ENCODE results near the gene DEGS2. TPM values are rescaled to one million over a fixed set of nuclear protein-coding genes. Genes with fewer than 3 reads are reported as not detected.

DEGS2 gene
- total and polyA plus RNA-seq, 3 donors from 2014 or later = 3.3 to 5.9 (median 3.9) TPM

GRCh38 chr14:100178691-100179090 lies 19.2 kb upstream of the DEGS2 start:
- Histone ChIP-seq H3K4me1 (no peaks in the 10 kb centered on the region), H3K9me3 (no peaks in the 10 kb centered on the region), H3K36me3 (ENCODE audit: low read depth, missing control alignments) (no peaks in the 10 kb centered on the region), H3K27ac (no peak overlapping the region), H3K4me3 (no peak overlapping the region), H3K27me3 (no peaks in the 10 kb centered on the region)
- 93 to 94% methylated on average over 7 of the region's 7 CpGs for WGBS, 2 donors
- no peak for TF ChIP-seq POLR2A (IDR thresholded peaks at IDR 0.05)
- TF ChIP-seq CTCF (IDR thresholded peaks at IDR 0.05) = no peak
- DNase-seq = no peak
- intact Hi-C loops (cut with DNase I; ENCODE audit: low total_unique reads) = no loop called here

GRCh38 chr14:100176811-100177327 lies 17.4 kb upstream of the DEGS2 start:
- H3K4me1 ChIP-seq = no peaks in the 10 kb centered on the region
- H3K9me3 ChIP-seq = no peaks in the 10 kb centered on the region
- no peak overlapping the region for H3K4me3 ChIP-seq
- no peak overlapping the region for H3K27ac ChIP-seq
- H3K36me3 ChIP-seq (ENCODE audit: low read depth, missing control alignments) = no peaks in the 10 kb centered on the region
- intact Hi-C loops (cut with DNase I; ENCODE audit: low total_unique reads) = no loop called here
- no peaks in the 10 kb centered on the region for H3K27me3 ChIP-seq
- no peak for DNase-seq
- 91 to 94% methylated on average over 14 of the region's 14 CpGs for WGBS, 2 donors
- no peak for TF ChIP-seq POLR2A (IDR thresholded peaks at IDR 0.05)
- TF ChIP-seq CTCF (IDR thresholded peaks at IDR 0.05) = no peak

- Histone ChIP-seq H3K4me1 (no peaks in the 10 kb centered on the region), H3K27me3 (no peaks in the 10 kb centered on the region), H3K27ac (no peak overlapping the region), H3K36me3 (ENCODE audit: low read depth, missing control alignments) (no peaks in the 10 kb centered on the region), H3K9me3 (no peaks in the 10 kb centered on the region), H3K4me3 (no peak overlapping the region)
- TF ChIP-seq POLR2A (IDR thresholded peaks at IDR 0.05) = no peak
- TF ChIP-seq CTCF (IDR thresholded peaks at IDR 0.05) = no peak
- intact Hi-C loops (cut with DNase I; ENCODE audit: low total_unique reads) = no loop called here
- DNase-seq = no peak
- 82 to 83% methylated on average over 7 of the region's 7 CpGs for WGBS, 2 donors
Measured at GRCh38 chr14:100173353-100173752, 13.9 kb upstream of the DEGS2 start.

- Histone ChIP-seq H3K9me3 (no peaks in the 10 kb centered on the region), H3K36me3 (ENCODE audit: low read depth, missing control alignments) (no peaks in the 10 kb centered on the region), H3K27me3 (no peaks in the 10 kb centered on the region), H3K27ac (no peak overlapping the region), H3K4me3 (no peak overlapping the region), H3K4me1 (no peaks in the 10 kb centered on the region)
- 75 to 82% methylated on average over 5 of the region's 5 CpGs for WGBS, 2 donors
- no peak for DNase-seq
- TF ChIP-seq POLR2A (IDR thresholded peaks at IDR 0.05) = no peak
- no peak for TF ChIP-seq CTCF (IDR thresholded peaks at IDR 0.05)
- intact Hi-C loops (cut with DNase I; ENCODE audit: low total_unique reads) = no loop called here
Measured at GRCh38 chr14:100172811-100173210, 13.4 kb upstream of the DEGS2 start.

- H3K27me3 ChIP-seq = no peaks in the 10 kb centered on the region
- no peaks in the 10 kb centered on the region for H3K4me1 ChIP-seq
- H3K36me3 ChIP-seq (ENCODE audit: low read depth, missing control alignments) = no peaks in the 10 kb centered on the region
- 89 to 96% methylated on average over 2 of the region's 2 CpGs for WGBS, 2 donors
- H3K4me3 ChIP-seq = no peak overlapping the region
- no peaks in the 10 kb centered on the region for H3K9me3 ChIP-seq
- H3K27ac ChIP-seq = no peak overlapping the region
- no peak for DNase-seq
- intact Hi-C loops (cut with DNase I; ENCODE audit: low total_unique reads) = no loop called here
- no peak for TF ChIP-seq POLR2A (IDR thresholded peaks at IDR 0.05)
- no peak for TF ChIP-seq CTCF (IDR thresholded peaks at IDR 0.05)
Measured at GRCh38 chr14:100170880-100171279, 11.4 kb upstream of the DEGS2 start.

All from testis (tissue), 3 donors.